Mesendoderm (in vitro differentiated cells): ENCODE results near the gene SLC39A1.

Experiments
- DNase-seq: peaks from one replicate; pipeline ENCODE4 v3.0.0; 2013
- H2AK5ac ChIP-seq: 2 replicates; pipeline ENCODE4 v1.6.1; 2013; ENCODE audit warnings: low read length, inconsistent platforms
- H2BK120ac ChIP-seq: 2 replicates; pipeline ENCODE4 v1.6.1; 2013; ENCODE audit warnings: low read depth, mild to moderate bottlenecking, low read length, moderate library complexity, mixed read lengths
- H2BK15ac ChIP-seq: replicated peaks from 2 replicates; pipeline ENCODE4 v1.6.1; 2013; ENCODE audit warnings: low read depth, mild to moderate bottlenecking, moderate library complexity
- H2BK5ac ChIP-seq: 2 replicates; pipeline ENCODE4 v1.6.1; 2013; ENCODE audit warnings: low read length, inconsistent platforms
- H3K18ac ChIP-seq: 2 replicates; pipeline ENCODE4 v1.6.1; 2013; ENCODE audit warnings: mild to moderate bottlenecking, low read length, mixed read lengths
- H3K23ac ChIP-seq: one replicate; pipeline ENCODE4 v1.6.1; 2013; ENCODE audit warnings: low read length
- H3K27ac ChIP-seq: 2 replicates; pipeline ENCODE4 v1.5.1; 2013; ENCODE audit warnings: low read depth, mild to moderate bottlenecking, inconsistent platforms, low read length, moderate library complexity
- H3K27me3 ChIP-seq: 2 replicates; pipeline ENCODE4 v1.6.1; 2013; ENCODE audit warnings: low read length, control low read depth, mild to moderate bottlenecking, inconsistent platforms; ENCODE audit not compliant: insufficient read depth, poor library complexity
- H3K36me3 ChIP-seq: 2 replicates; pipeline ENCODE4 v1.6.1; 2013; ENCODE audit warnings: low read length, inconsistent platforms; ENCODE audit not compliant: control insufficient read depth, insufficient read depth
- H3K4ac ChIP-seq: one replicate; pipeline ENCODE4 v1.6.1; 2013; ENCODE audit warnings: low read depth, mild to moderate bottlenecking, low read length, moderate library complexity
- H3K4me1 ChIP-seq: 2 replicates; pipeline ENCODE4 v1.6.1; 2013; ENCODE audit warnings: low read depth, low read length, inconsistent platforms; ENCODE audit not compliant: control insufficient read depth
- H3K4me2 ChIP-seq: 2 replicates; pipeline ENCODE4 v1.6.1; 2013; ENCODE audit warnings: low read length
- H3K4me3 ChIP-seq: 2 replicates; pipeline ENCODE4 v1.5.1; 2013; ENCODE audit warnings: mild to moderate bottlenecking, low read length
- H3K56ac ChIP-seq: one replicate; pipeline ENCODE4 v1.6.1; 2013; ENCODE audit warnings: low read length
- H3K79me1 ChIP-seq: 2 replicates; pipeline ENCODE4 v1.6.1; 2013; ENCODE audit warnings: low read length, inconsistent platforms
- H3K79me2 ChIP-seq: 2 replicates; pipeline ENCODE4 v1.6.1; 2013; ENCODE audit warnings: mild to moderate bottlenecking, low read length; ENCODE audit not compliant: control insufficient read depth, insufficient read depth
- H3K9ac ChIP-seq: 2 replicates; pipeline ENCODE4 v1.6.1; 2013; ENCODE audit warnings: low read length, inconsistent platforms
- H4K5ac ChIP-seq: one replicate; pipeline ENCODE4 v1.6.1; 2013; ENCODE audit warnings: low read length
- H4K8ac ChIP-seq: one replicate; pipeline ENCODE4 v1.6.1; 2013; ENCODE audit warnings: low read depth, mild to moderate bottlenecking, control low read depth, low read length, moderate library complexity
- WGBS: extraction: QIAGEN DNeasy Blood & Tissue Kit; methylation state at CpG from one replicate; pipeline ENCODE4 v1.1.7; 2013; ENCODE audit warnings: low lambda C conversion rate, missing lambda C conversion rate; ENCODE audit not compliant: insufficient coverage; ENCODE audit errors: extremely low coverage; 5-methylcytosine and 5-hydroxymethylcytosine counted together

The SLC39A1 gene

DNA sequence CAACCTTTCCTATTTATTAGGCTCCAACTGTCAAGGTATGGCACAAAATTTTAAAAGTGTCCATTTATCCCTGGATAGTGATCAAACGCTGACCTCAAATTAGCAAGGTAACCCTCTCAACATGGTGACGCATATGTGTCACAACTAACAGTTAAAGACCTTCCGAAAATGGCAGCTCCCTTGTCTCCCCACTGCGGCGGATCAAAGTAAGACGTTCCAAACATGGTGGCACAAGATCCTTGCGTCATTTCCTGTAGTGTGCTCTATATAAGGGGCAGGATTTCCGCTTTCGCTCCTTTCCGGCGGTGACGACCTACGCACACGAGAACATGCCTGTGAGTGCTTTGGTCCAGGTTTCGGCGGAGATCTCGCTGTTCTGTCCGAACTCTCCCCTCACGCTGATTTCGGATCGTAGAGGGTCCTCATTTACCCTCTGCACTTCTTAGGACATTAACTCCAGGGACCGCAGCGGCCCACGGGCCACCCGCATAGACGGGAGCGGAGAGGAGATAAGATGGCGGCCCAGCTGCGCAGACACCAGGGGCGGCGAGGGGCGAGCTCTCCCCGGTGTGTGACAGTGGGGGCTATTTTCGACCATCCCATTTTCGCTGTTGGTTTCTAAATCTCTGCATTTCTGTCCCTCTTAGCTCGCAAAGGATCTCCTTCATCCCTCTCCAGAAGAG is 27.3 kb upstream of the SLC39A1 start, which contains the start of gene RPS27:
RPS27 (plus strand) TSS at position 295 of the 683 bp plus-strand sequence; CDS start at position 330, 35 bp downstream.
- peak; percentile 99 for DNase-seq
- H2BK5ac ChIP-seq: peak within 1 kb of the TSS; percentile 57
- no CpG with 5 or more reads among the region's 36 CpGs for WGBS

DNA sequence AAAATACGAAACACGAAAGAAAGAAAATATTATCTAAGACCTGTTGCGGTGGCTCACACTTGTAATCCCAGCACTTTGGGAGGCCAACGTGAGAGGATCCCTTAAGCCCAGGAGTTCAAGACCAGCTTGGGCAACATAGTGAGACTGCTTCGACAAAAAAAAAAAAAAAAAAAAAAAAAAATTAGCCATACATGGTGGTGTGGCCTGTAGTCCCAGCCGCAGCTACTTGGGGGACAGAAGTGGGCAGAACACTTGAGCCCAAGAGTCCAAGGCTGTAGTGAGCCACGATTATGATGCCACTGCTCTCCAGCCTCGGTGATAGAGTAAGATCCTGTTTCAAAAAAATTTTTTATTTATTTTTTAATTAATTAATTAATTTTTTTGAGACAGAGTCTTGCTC is 24.3 kb upstream of the SLC39A1 start:
- Histone ChIP-seq H4K8ac (no peak overlapping the region), H2BK120ac (no peak overlapping the region)

More for the DNA sequence above, 27.3 kb upstream of the SLC39A1 start, which contains the start of gene RPS27:
- no peak within 1 kb of the TSS for H2BK120ac ChIP-seq
- peak within 1 kb of the TSS; percentile 100 for H3K9ac ChIP-seq
- peak within 1 kb of the TSS; percentile 66 for H3K4ac ChIP-seq
- peaks cover 17% of the 10 kb centered on the region for H3K79me2 ChIP-seq
- no peaks in the 10 kb centered on the region for H3K4me1 ChIP-seq
- no peaks in the 10 kb centered on the region for H3K27me3 ChIP-seq
- no peak within 1 kb of the TSS for H2BK15ac ChIP-seq
- peak within 1 kb of the TSS; percentile 44 for H4K5ac ChIP-seq
- H4K8ac ChIP-seq: peak within 1 kb of the TSS; percentile 77
- no peak within 1 kb of the TSS for H3K23ac ChIP-seq
- peak within 1 kb of the TSS; percentile 15 for H3K27ac ChIP-seq
- peak within 1 kb of the TSS; percentile 96 for H3K4me3 ChIP-seq
- H2AK5ac ChIP-seq: peak within 1 kb of the TSS; percentile 99
- peaks cover 5% of the 10 kb centered on the region for H3K79me1 ChIP-seq
- H3K36me3 ChIP-seq: peaks cover 4% of the 10 kb centered on the region
- peak within 1 kb of the TSS; percentile 44 for H3K18ac ChIP-seq
- peak within 1 kb of the TSS; percentile 51 for H3K4me2 ChIP-seq
- H3K56ac ChIP-seq: peak within 1 kb of the TSS; percentile 99

DNA sequence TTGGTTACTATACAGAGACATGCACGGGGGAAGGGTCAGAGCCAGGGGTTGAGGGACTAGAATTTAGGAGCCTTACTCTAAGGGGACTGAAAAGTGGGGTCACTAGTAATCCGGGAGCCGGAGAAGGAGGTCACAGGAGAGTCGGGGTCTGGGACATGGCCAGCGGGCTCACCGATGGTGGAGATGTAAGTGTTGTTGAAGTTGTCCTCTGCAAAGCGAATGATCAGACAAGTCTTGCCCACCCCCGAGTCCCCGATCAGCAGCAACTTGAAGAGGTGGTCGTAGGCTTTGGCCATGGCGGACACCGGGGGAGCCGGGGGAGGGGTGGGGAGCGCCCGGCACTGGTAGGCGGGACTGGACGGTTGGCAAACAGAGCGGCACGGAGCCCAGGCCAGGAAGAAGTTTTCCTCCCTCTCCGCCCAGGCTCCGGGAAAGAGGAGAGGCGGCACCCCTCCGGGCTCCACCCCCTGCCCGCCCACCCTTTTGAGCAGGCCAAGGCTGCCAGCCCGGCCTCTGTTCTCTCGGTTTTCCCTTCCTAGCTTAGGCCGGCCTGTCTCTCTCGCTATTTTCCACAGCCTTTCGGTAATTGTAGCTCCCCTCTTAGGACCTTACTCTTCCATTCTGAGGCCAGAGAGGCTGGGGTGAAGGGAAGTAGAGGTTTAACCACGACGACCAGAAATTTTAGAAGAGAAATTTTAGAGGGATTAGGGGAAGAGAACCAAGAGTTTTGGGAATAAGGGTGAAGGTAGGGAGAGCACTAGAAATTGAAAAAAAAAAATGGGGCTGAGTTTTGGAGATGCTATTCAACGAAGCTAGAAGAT is 22.8 kb upstream of the SLC39A1 start, which contains the start of gene RAB13:
RAB13 (minus strand) TSS at position 399 of the 821 bp plus-strand sequence; CDS start at position 296, 103 bp downstream.
- Histone ChIP-seq H3K56ac (peak within 1 kb of the TSS; percentile 92), H2BK15ac (no peak within 1 kb of the TSS), H2BK5ac (no peak within 1 kb of the TSS), H4K8ac (no peak within 1 kb of the TSS), H3K27me3 (no peaks in the 10 kb centered on the region), H3K27ac (peak within 1 kb of the TSS; percentile 16), H3K36me3 (peaks cover 2% of the 10 kb centered on the region), H3K79me2 (peaks cover 15% of the 10 kb centered on the region), H2BK120ac (no peak within 1 kb of the TSS), H3K9ac (peak within 1 kb of the TSS; percentile 70), H4K5ac (no peak within 1 kb of the TSS), H3K79me1 (peaks cover 7% of the 10 kb centered on the region), H3K23ac (no peak within 1 kb of the TSS), H3K4ac (peak within 1 kb of the TSS; percentile 27), H3K4me3 (peak within 1 kb of the TSS; percentile 70), H3K4me1 (peaks cover 3% of the 10 kb centered on the region), H3K4me2 (peak within 1 kb of the TSS; percentile 39), H3K18ac (peak within 1 kb of the TSS; percentile 92), H2AK5ac (no peak within 1 kb of the TSS)
- no CpG with 5 or more reads among the region's 32 CpGs for WGBS
- DNase-seq: peak; percentile 89

More for the DNA sequence above, 24.3 kb upstream of the SLC39A1 start:
- Histone ChIP-seq H2AK5ac (no peak overlapping the region), H3K27ac (no peak overlapping the region), H3K36me3 (peaks cover 2% of the 10 kb centered on the region), H3K18ac (no peak overlapping the region), H3K4me3 (no peak overlapping the region), H3K79me2 (peaks cover 24% of the 10 kb centered on the region), H3K27me3 (no peaks in the 10 kb centered on the region), H3K4ac (no peak overlapping the region), H2BK15ac (no peak overlapping the region), H3K56ac (no peak overlapping the region), H3K4me2 (no peak overlapping the region), H3K79me1 (peaks cover 10% of the 10 kb centered on the region), H4K5ac (no peak overlapping the region), H2BK5ac (no peak overlapping the region), H3K9ac (no peak overlapping the region), H3K23ac (no peak overlapping the region), H3K4me1 (peaks cover 3% of the 10 kb centered on the region)
- WGBS: no CpG with 5 or more reads among the region's 8 CpGs
- DNase-seq: no peak

DNA sequence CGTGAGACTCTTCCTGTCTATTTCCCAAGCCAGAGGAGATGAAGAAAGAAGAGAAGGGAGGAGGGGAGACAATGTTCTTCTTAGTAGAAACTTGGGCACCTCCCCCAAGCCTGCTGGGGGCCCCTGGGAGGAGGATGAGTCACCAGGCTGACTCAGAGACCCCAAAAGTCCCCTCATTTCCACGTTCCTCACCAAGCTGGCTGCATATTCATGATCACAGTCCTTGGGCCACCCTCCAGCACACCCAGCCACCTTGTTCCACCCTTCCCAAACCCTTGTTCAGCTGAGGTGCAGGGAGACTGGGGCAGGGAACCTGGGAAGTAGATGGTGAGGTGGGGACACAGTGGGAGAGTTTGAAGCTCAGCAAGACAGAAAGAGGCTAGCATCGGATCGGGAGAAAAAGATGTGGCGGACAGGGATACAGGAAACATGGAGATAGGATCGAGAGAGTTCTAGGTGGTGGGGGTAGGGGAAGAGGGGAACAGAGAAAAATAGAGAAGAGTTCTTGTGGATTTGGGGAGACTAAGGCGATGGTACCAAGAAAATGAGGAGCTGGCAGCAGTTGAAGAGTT is 22.1 kb upstream of the SLC39A1 start:
- Histone ChIP-seq H3K4ac (peak overlapping the region; percentile 27), H2BK120ac (no peak overlapping the region), H3K4me2 (peak overlapping the region; percentile 24), H2AK5ac (no peak overlapping the region), H3K79me2 (peaks cover 9% of the 10 kb centered on the region), H3K23ac (no peak overlapping the region), H3K4me1 (peaks cover 3% of the 10 kb centered on the region), H4K8ac (no peak overlapping the region), H3K18ac (peak overlapping the region; percentile 72), H3K56ac (peak overlapping the region; percentile 92), H3K27me3 (no peaks in the 10 kb centered on the region), H2BK15ac (no peak overlapping the region), H3K4me3 (peak overlapping the region; percentile 70), H4K5ac (no peak overlapping the region), H3K79me1 (peaks cover 7% of the 10 kb centered on the region), H2BK5ac (no peak overlapping the region), H3K27ac (peak overlapping the region; percentile 6), H3K9ac (peak overlapping the region; percentile 66), H3K36me3 (peaks cover 2% of the 10 kb centered on the region)
- WGBS: no CpG with 5 or more reads among the region's 7 CpGs
- DNase-seq: peak; percentile 48

DNA sequence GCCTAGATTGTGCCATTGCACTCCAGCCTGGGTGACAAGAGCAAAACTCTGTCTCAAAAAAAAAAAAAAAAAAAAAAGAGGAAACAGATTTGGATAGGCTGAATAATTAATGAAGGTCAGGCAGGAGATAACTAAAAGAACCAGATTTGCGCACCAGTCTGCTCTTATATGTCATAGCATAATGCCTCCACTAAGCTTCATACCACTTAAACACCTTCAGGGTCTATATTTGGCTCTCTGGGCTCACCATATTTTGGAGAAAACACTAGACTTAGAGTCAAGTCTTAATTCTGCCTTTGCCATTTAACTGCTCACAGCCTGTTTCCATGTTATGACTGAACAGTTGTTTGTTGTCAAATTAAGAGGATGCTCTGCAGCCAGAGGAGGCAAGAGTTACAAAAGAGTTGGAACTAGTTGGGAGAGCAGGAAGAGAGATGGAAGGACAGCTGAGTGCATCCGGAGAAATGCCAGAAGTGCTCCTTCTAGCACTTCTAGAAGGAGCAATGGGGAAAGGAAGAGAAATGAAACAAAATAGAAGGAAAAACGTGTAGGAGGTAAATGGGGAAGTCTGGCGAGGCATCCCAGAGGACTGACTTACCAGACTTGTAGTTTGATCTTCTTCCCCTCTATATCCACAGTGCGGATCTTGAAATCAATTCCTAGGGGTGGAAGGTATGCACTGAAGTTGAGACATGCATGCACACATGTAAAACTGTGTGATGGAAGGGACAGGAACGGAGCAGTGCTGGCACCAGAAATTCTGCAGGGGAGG is 21.0 kb upstream of the SLC39A1 start:
- Histone ChIP-seq H3K56ac (peak overlapping the region; percentile 73), H3K9ac (peak overlapping the region; percentile 66), H3K27me3 (no peaks in the 10 kb centered on the region), H3K23ac (peak overlapping the region; percentile 59), H4K8ac (no peak overlapping the region), H3K79me2 (peaks cover 9% of the 10 kb centered on the region), H3K4me2 (peak overlapping the region; percentile 19), H3K18ac (no peak overlapping the region), H2AK5ac (no peak overlapping the region), H3K79me1 (peaks cover 7% of the 10 kb centered on the region), H3K36me3 (peaks cover 2% of the 10 kb centered on the region), H4K5ac (no peak overlapping the region), H3K4me1 (peaks cover 3% of the 10 kb centered on the region), H3K27ac (no peak overlapping the region), H2BK5ac (no peak overlapping the region), H2BK15ac (no peak overlapping the region), H3K4ac (no peak overlapping the region), H3K4me3 (no peak overlapping the region), H2BK120ac (no peak overlapping the region)
- WGBS: no CpG with 5 or more reads among the region's 6 CpGs
- no peak for DNase-seq
